ENCODE results near the gene BTRC. TPM values are rescaled to one million over a fixed set of nuclear protein-coding genes. Genes with fewer than 3 reads are reported as not detected.

BTRC gene
- total RNA-seq, 1 experiment from 2014 or later = 1.8 TPM

GRCh38 chr10:101535949-101536348 lies 182.0 kb downstream of the BTRC start:
- no peaks in the 10 kb centered on the region for H3K36me3 ChIP-seq (ENCODE audit: insufficient read depth, low read length)
- H3K4me1 ChIP-seq (ENCODE audit: low read length) = no peaks in the 10 kb centered on the region
- H2AFZ ChIP-seq (ENCODE audit: low read length) = no peak overlapping the region
- no peak overlapping the region for H3K4me2 ChIP-seq (ENCODE audit: low read depth, low read length, poor library complexity, severe bottlenecking)
- H3K9ac ChIP-seq (ENCODE audit: low read length) = no peak overlapping the region
- no peak overlapping the region for H3K4me3 ChIP-seq (ENCODE audit: low read length)
- H3K9me2 ChIP-seq (replicated peaks; ENCODE audit: insufficient read depth, low read length) = no peaks in the 10 kb centered on the region
- no peaks in the 10 kb centered on the region for H3K27me3 ChIP-seq (ENCODE audit: low read length)
- no peaks in the 10 kb centered on the region for H3K9me3 ChIP-seq (ENCODE audit: low read length)
- H3K79me2 ChIP-seq (ENCODE audit: low read length) = no peaks in the 10 kb centered on the region
- DNase-seq = no peak
- no peaks in the 10 kb centered on the region for H4K20me1 ChIP-seq (ENCODE audit: insufficient read depth, low read depth, low read length)
- H3K27ac ChIP-seq (ENCODE audit: low read length) = no peak overlapping the region

DNA sequence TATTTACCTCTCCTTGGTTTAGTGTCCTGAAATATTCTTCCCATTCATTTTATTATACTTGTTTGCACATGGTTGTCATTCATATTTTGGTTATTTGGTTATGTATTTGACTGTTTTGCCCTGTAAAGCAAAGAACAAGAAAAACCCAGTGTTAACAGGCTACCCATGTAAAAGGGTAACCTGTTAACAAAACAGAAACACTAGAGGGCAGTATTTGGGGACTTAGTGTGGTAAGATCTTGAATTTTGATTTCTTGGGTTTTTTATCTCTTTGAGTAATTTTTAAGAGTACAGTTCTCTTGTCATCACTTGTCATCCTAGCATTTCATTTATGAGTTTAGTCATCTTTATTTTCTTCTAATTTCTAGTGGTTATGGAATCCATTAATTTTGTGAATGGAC lies 182.8 kb downstream of the BTRC start:
- Histone ChIP-seq H3K9ac (ENCODE audit: low read length) (no peak overlapping the region), H3K9me2 (replicated peaks; ENCODE audit: insufficient read depth, low read length) (no peaks in the 10 kb centered on the region), H3K79me2 (ENCODE audit: low read length) (no peaks in the 10 kb centered on the region), H3K36me3 (ENCODE audit: insufficient read depth, low read length) (no peaks in the 10 kb centered on the region), H2AFZ (ENCODE audit: low read length) (no peak overlapping the region), H3K4me1 (ENCODE audit: low read length) (no peaks in the 10 kb centered on the region), H4K20me1 (ENCODE audit: insufficient read depth, low read depth, low read length) (no peaks in the 10 kb centered on the region), H3K4me3 (ENCODE audit: low read length) (no peak overlapping the region), H3K27me3 (ENCODE audit: low read length) (no peaks in the 10 kb centered on the region), H3K4me2 (ENCODE audit: low read depth, low read length, poor library complexity, severe bottlenecking) (no peak overlapping the region), H3K27ac (ENCODE audit: low read length) (no peak overlapping the region), H3K9me3 (ENCODE audit: low read length) (no peaks in the 10 kb centered on the region)
- peak; percentile 48 for DNase-seq

- no peak for DNase-seq
- H3K4me2 ChIP-seq (ENCODE audit: low read depth, low read length, poor library complexity, severe bottlenecking) = no peak overlapping the region
- no peaks in the 10 kb centered on the region for H4K20me1 ChIP-seq (ENCODE audit: insufficient read depth, low read depth, low read length)
- H3K4me1 ChIP-seq (ENCODE audit: low read length) = no peaks in the 10 kb centered on the region
- H3K79me2 ChIP-seq (ENCODE audit: low read length) = no peaks in the 10 kb centered on the region
- no peaks in the 10 kb centered on the region for H3K36me3 ChIP-seq (ENCODE audit: insufficient read depth, low read length)
- H2AFZ ChIP-seq (ENCODE audit: low read length) = no peak overlapping the region
- no peak overlapping the region for H3K9ac ChIP-seq (ENCODE audit: low read length)
- no peaks in the 10 kb centered on the region for H3K9me2 ChIP-seq (replicated peaks; ENCODE audit: insufficient read depth, low read length)
- H3K4me3 ChIP-seq (ENCODE audit: low read length) = no peak overlapping the region
- no peak overlapping the region for H3K27ac ChIP-seq (ENCODE audit: low read length)
- H3K9me3 ChIP-seq (ENCODE audit: low read length) = no peaks in the 10 kb centered on the region
- H3K27me3 ChIP-seq (ENCODE audit: low read length) = no peaks in the 10 kb centered on the region
Observed at GRCh38 chr10:101538446-101538845, 184.5 kb downstream of the BTRC start.

- no peak for DNase-seq
Observed at GRCh38 chr10:101545898-101546297, 191.9 kb downstream of the BTRC start.

DNA sequence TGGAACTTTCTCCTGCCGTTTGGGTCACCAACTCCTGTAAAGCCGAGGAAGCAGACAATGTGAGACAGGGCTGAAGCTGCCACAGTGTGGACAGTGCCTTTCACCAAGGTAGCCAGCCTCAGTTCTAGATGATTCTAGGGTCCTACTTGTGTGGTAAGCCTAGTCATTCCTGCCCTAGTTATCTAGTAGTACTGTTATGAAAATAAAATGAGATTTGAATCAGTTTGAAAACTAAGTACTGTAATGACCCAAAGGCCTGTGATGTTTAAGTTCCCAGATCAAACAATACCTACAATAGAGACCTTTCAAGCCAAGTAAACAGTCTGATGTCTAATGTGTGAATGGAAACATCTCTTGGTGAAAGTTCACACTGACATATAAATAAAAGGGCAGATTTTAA lies 197.0 kb downstream of the BTRC start:
- Histone ChIP-seq H3K4me2 (ENCODE audit: low read depth, low read length, poor library complexity, severe bottlenecking) (no peak overlapping the region), H3K9me2 (replicated peaks; ENCODE audit: insufficient read depth, low read length) (no peaks in the 10 kb centered on the region), H3K27ac (ENCODE audit: low read length) (no peak overlapping the region), H4K20me1 (ENCODE audit: insufficient read depth, low read depth, low read length) (no peaks in the 10 kb centered on the region), H3K9me3 (ENCODE audit: low read length) (no peaks in the 10 kb centered on the region), H3K36me3 (ENCODE audit: insufficient read depth, low read length) (no peaks in the 10 kb centered on the region), H3K4me3 (ENCODE audit: low read length) (no peak overlapping the region), H3K27me3 (ENCODE audit: low read length) (no peaks in the 10 kb centered on the region), H3K4me1 (ENCODE audit: low read length) (no peaks in the 10 kb centered on the region), H2AFZ (ENCODE audit: low read length) (no peak overlapping the region), H3K79me2 (ENCODE audit: low read length) (no peaks in the 10 kb centered on the region), H3K9ac (ENCODE audit: low read length) (no peak overlapping the region)
- DNase-seq = no peak

More at GRCh38 chr10:101545898-101546297, 191.9 kb downstream of the BTRC start:
- no peaks in the 10 kb centered on the region for H3K9me3 ChIP-seq (ENCODE audit: low read length)
- no peak overlapping the region for H3K4me3 ChIP-seq (ENCODE audit: low read length)
- no peaks in the 10 kb centered on the region for H3K36me3 ChIP-seq (ENCODE audit: insufficient read depth, low read length)
- H4K20me1 ChIP-seq (ENCODE audit: insufficient read depth, low read depth, low read length) = no peaks in the 10 kb centered on the region
- H3K9ac ChIP-seq (ENCODE audit: low read length) = no peak overlapping the region
- no peak overlapping the region for H3K4me2 ChIP-seq (ENCODE audit: low read depth, low read length, poor library complexity, severe bottlenecking)
- H3K27ac ChIP-seq (ENCODE audit: low read length) = no peak overlapping the region
- no peaks in the 10 kb centered on the region for H3K4me1 ChIP-seq (ENCODE audit: low read length)
- no peak overlapping the region for H2AFZ ChIP-seq (ENCODE audit: low read length)
- no peaks in the 10 kb centered on the region for H3K9me2 ChIP-seq (replicated peaks; ENCODE audit: insufficient read depth, low read length)
- H3K27me3 ChIP-seq (ENCODE audit: low read length) = no peaks in the 10 kb centered on the region
- no peaks in the 10 kb centered on the region for H3K79me2 ChIP-seq (ENCODE audit: low read length)

GRCh38 chr10:101552442-101552841 lies 198.5 kb downstream of the BTRC start:
- no peak overlapping the region for H2AFZ ChIP-seq (ENCODE audit: low read length)
- H3K9me3 ChIP-seq (ENCODE audit: low read length) = no peaks in the 10 kb centered on the region

GRCh38 chr10:101557541-101557940 lies 203.6 kb downstream of the BTRC start:
- Histone ChIP-seq H3K27me3 (ENCODE audit: low read length) (no peaks in the 10 kb centered on the region), H3K4me3 (ENCODE audit: low read length) (no peak overlapping the region), H3K9ac (ENCODE audit: low read length) (no peak overlapping the region), H3K9me2 (replicated peaks; ENCODE audit: insufficient read depth, low read length) (no peaks in the 10 kb centered on the region), H4K20me1 (ENCODE audit: insufficient read depth, low read depth, low read length) (no peaks in the 10 kb centered on the region), H3K36me3 (ENCODE audit: insufficient read depth, low read length) (no peaks in the 10 kb centered on the region), H2AFZ (ENCODE audit: low read length) (no peak overlapping the region), H3K79me2 (ENCODE audit: low read length) (no peaks in the 10 kb centered on the region), H3K4me2 (ENCODE audit: low read depth, low read length, poor library complexity, severe bottlenecking) (no peak overlapping the region), H3K9me3 (ENCODE audit: low read length) (no peaks in the 10 kb centered on the region), H3K4me1 (ENCODE audit: low read length) (peaks cover 3% of the 10 kb centered on the region; the same call in 1 of the 2 replicates), H3K27ac (ENCODE audit: low read length) (no peak overlapping the region)
- DNase-seq = no peak

More at GRCh38 chr10:101552442-101552841, 198.5 kb downstream of the BTRC start:
- Histone ChIP-seq H3K4me3 (ENCODE audit: low read length) (no peak overlapping the region), H3K79me2 (ENCODE audit: low read length) (no peaks in the 10 kb centered on the region), H3K27me3 (ENCODE audit: low read length) (no peaks in the 10 kb centered on the region), H3K4me1 (ENCODE audit: low read length) (no peaks in the 10 kb centered on the region), H3K27ac (ENCODE audit: low read length) (no peak overlapping the region), H3K4me2 (ENCODE audit: low read depth, low read length, poor library complexity, severe bottlenecking) (no peak overlapping the region), H3K9me2 (replicated peaks; ENCODE audit: insufficient read depth, low read length) (no peaks in the 10 kb centered on the region), H3K9ac (ENCODE audit: low read length) (no peak overlapping the region), H3K36me3 (ENCODE audit: insufficient read depth, low read length) (no peaks in the 10 kb centered on the region), H4K20me1 (ENCODE audit: insufficient read depth, low read depth, low read length) (no peaks in the 10 kb centered on the region)
- no peak for DNase-seq

- no peak overlapping the region for H3K9ac ChIP-seq (ENCODE audit: low read length)
- no peaks in the 10 kb centered on the region for H3K79me2 ChIP-seq (ENCODE audit: low read length)
- no peak for DNase-seq
- H4K20me1 ChIP-seq (ENCODE audit: insufficient read depth, low read depth, low read length) = no peaks in the 10 kb centered on the region
- no peak overlapping the region for H3K4me2 ChIP-seq (ENCODE audit: low read depth, low read length, poor library complexity, severe bottlenecking)
- no peak overlapping the region for H2AFZ ChIP-seq (ENCODE audit: low read length)
- no peak overlapping the region for H3K27ac ChIP-seq (ENCODE audit: low read length)
- H3K9me2 ChIP-seq (replicated peaks; ENCODE audit: insufficient read depth, low read length) = no peaks in the 10 kb centered on the region
- H3K4me3 ChIP-seq (ENCODE audit: low read length) = no peak overlapping the region
- no peaks in the 10 kb centered on the region for H3K36me3 ChIP-seq (ENCODE audit: insufficient read depth, low read length)
- H3K27me3 ChIP-seq (ENCODE audit: low read length) = no peaks in the 10 kb centered on the region
- H3K4me1 ChIP-seq (ENCODE audit: low read length) = peaks cover 3% of the 10 kb centered on the region; the same call in 1 of the 2 replicates
- H3K9me3 ChIP-seq (ENCODE audit: low read length) = no peaks in the 10 kb centered on the region
Observed at GRCh38 chr10:101558204-101558603, 204.2 kb downstream of the BTRC start.

Measured in Karpas-422 (cell line).